NT2/D1 (cell line): ENCODE data around the gene ZACN.

ENCODE experiments used
- DNase-seq: peaks from one replicate; pipeline ENCODE4 v3.0.0-alpha.2; 2011; ENCODE audit warnings: low read depth, low spot score
- H3K27me3 ChIP-seq: 2 replicates; pipeline ENCODE4 v1.6.0; 2011; ENCODE audit warnings: mild to moderate bottlenecking; ENCODE audit not compliant: insufficient read length, insufficient read depth
- H3K36me3 ChIP-seq: 2 replicates; pipeline ENCODE4 v1.6.1; 2011; ENCODE audit warnings: mild to moderate bottlenecking, low read length, mixed read lengths; ENCODE audit not compliant: insufficient read depth, insufficient read length
- H3K4me1 ChIP-seq: 2 replicates; pipeline ENCODE4 v1.5.1; 2011; ENCODE audit not compliant: insufficient read depth, insufficient read length
- H3K4me3 ChIP-seq: 2 replicates; pipeline ENCODE4 v1.5.1; 2011; ENCODE audit warnings: low read depth; ENCODE audit not compliant: insufficient read length
- H3K9ac ChIP-seq: 2 replicates; pipeline ENCODE4 v1.6.0; 2011; ENCODE audit warnings: low read depth; ENCODE audit not compliant: insufficient read length
- H3K9me3 ChIP-seq: 2 replicates; pipeline ENCODE4 v1.5.1; 2011; ENCODE audit warnings: mild to moderate bottlenecking, low read length; ENCODE audit not compliant: insufficient read depth
- SUZ12 ChIP-seq: IDR thresholded peaks from 2 replicates; pipeline ENCODE4 v1.6.1; 2011; ENCODE audit not compliant: insufficient read length, insufficient read depth; ENCODE audit errors: extremely low read depth
- YY1 ChIP-seq: IDR thresholded peaks from 2 replicates; pipeline ENCODE4 v1.6.1; 2011; ENCODE audit not compliant: insufficient read length, insufficient read depth
- ZNF274 ChIP-seq: IDR thresholded peaks from 2 replicates; pipeline ENCODE4 v1.6.1; 2011; ENCODE audit warnings: mild to moderate bottlenecking, low read depth, low read length

ZACN gene

DNA sequence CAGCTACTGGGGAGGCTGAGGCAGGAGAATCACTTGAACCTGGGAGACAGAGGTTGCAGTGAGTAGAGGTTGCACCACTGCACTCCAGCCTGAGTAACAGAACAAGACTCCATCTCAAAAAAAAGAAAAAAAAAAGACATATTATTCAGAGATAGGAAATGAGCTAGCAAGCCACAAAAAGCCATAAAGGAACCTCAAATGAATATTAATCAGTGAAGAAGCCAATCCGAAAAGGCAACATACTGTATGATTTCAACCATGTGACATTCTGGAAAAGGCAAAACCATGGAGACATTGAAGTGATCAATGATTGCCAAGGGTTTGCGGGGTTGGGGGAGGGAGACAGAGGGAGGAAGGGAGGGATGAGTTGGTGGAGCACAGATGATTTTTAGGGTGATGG, 33.0 kb downstream of the ZACN start:
- Histone ChIP-seq H3K36me3 (no peaks in the 10 kb centered on the region), H3K27me3 (no peaks in the 10 kb centered on the region), H3K9me3 (no peaks in the 10 kb centered on the region; the same call in 1 of the 2 replicates), H3K9ac (no peak overlapping the region), H3K4me1 (no peaks in the 10 kb centered on the region), H3K4me3 (no peak overlapping the region)
- no peak for TF ChIP-seq SUZ12
- TF ChIP-seq YY1 = no peak
- no peak for TF ChIP-seq ZNF274
- DNase-seq = no peak

GRCh38 chr17:76115138-76115754, 36.3 kb downstream of the ZACN start:
- peaks cover 9% of the 10 kb centered on the region for H3K4me1 ChIP-seq
- H3K9me3 ChIP-seq = no peaks in the 10 kb centered on the region; the same call in 1 of the 2 replicates
- DNase-seq = no peak
- no peaks in the 10 kb centered on the region for H3K27me3 ChIP-seq
- no peak overlapping the region for H3K9ac ChIP-seq
- no peaks in the 10 kb centered on the region for H3K36me3 ChIP-seq
- H3K4me3 ChIP-seq = no peak overlapping the region
- TF ChIP-seq SUZ12 = no peak
- no peak for TF ChIP-seq YY1
- TF ChIP-seq ZNF274 = no peak

DNA sequence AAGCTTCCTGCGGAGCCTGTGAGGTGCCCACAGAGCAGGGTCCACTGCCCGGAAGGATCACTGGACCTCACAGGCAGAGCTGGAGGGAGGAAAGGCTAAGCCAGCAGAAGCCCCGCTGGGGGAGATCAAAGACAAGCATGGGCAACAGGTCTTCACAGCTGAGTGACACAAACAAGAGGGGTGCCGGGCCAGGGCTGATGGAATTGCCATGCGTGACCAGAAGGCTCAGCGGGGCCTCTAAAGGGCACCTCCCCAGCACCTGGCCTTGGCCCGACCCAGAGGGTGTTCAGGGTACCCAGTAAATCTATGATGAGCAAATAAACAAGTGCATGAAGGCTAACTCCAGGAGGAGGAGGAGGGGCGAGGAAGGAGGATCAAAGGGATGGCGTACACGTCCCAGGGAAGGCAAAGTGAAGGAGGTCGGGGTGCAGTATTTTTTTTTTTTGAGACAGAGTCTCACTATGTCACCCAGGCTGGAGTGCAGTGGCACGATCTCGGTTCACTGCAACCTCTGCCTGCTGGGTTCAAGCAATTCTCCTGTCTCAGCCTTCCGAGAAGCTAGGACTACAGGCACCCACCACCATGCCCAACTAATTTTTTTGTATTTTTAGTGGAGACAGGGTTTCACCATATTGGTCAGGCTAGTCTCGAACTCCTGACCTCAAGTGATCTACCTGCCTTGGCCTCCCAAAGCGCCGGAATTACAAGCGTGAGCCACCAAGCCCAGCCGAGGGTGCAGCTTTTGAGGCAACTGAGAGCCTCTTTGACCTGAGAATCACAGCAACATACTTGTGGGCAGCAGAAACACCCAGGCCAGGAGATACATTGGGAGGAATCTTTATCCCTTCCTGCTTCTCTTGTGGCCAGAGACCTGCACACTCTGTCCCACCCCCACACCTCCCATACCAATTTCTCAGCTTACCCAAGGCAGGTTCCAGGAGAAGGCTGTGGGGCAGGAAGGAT, 40.7 kb downstream of the ZACN start:
- TF ChIP-seq YY1 = no peak
- TF ChIP-seq ZNF274 = no peak
- no peak for TF ChIP-seq SUZ12
- H3K9me3 ChIP-seq = no peaks in the 10 kb centered on the region
- H3K4me1 ChIP-seq = peaks cover 27% of the 10 kb centered on the region
- no peaks in the 10 kb centered on the region for H3K36me3 ChIP-seq
- H3K9ac ChIP-seq = no peak overlapping the region
- DNase-seq = no peak
- H3K4me3 ChIP-seq = no peak overlapping the region
- peaks cover 11% of the 10 kb centered on the region for H3K27me3 ChIP-seq

- Histone ChIP-seq H3K27me3 (peaks cover 16% of the 10 kb centered on the region), H3K9me3 (no peaks in the 10 kb centered on the region), H3K36me3 (no peaks in the 10 kb centered on the region), H3K4me1 (peaks cover 27% of the 10 kb centered on the region), H3K4me3 (no peak overlapping the region), H3K9ac (no peak overlapping the region)
- TF ChIP-seq YY1 (no peak), SUZ12 (no peak), ZNF274 (no peak)
- DNase-seq = no peak
Measured at GRCh38 chr17:76120658-76121008, 41.7 kb downstream of the ZACN start.

- Histone ChIP-seq H3K27me3 (peaks cover 20% of the 10 kb centered on the region), H3K9ac (peak overlapping the region; percentile 53), H3K36me3 (no peaks in the 10 kb centered on the region), H3K4me3 (no peak overlapping the region), H3K9me3 (no peaks in the 10 kb centered on the region), H3K4me1 (peaks cover 27% of the 10 kb centered on the region)
- no peak for DNase-seq
- TF ChIP-seq YY1 (no peak), SUZ12 (no peak), ZNF274 (no peak)
Measured at GRCh38 chr17:76121932-76122430, 43.0 kb downstream of the ZACN start.

DNA sequence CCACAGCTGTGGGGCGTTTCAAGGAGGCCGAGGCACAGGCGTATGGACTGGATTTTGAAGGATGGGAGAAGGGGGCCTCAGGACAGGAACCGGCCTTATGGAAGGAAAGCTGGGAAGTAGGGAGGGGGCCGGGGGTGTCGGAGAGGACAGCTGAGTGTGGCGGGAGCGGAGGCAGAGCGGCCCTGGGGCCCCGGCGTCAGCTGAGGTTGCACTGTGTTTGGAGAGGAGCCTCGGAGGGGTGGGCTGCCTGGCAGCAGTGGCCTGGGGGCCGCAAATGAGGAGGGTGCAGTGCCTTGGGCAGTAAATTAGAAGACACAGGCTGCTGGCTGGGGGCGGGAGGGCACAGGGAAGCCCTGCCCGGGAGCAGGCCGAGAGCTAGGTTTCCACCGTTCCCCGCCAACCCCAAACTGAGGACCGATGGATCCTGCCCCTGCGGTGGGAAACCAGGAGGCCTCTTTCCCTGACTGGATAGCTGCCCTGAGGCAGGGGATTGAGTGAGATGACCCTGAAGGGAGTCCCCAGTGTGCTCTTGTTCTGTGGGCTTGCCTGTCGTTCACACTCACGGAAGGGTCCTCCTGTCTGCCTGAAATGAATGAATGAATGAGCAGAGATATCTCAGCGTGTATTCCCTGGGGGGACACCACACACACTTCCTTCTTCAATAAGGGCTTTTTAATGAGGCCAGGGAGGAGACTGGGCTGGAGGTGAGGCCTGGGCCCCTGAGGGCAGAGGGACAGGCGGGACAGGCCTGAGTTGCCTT, 43.6 kb downstream of the ZACN start:
- peaks cover 27% of the 10 kb centered on the region for H3K4me1 ChIP-seq
- peaks cover 23% of the 10 kb centered on the region for H3K27me3 ChIP-seq
- TF ChIP-seq ZNF274 (no peak), YY1 (no peak), SUZ12 (no peak)
- DNase-seq = no peak
- no peaks in the 10 kb centered on the region for H3K9me3 ChIP-seq
- no peak overlapping the region for H3K9ac ChIP-seq
- no peaks in the 10 kb centered on the region for H3K36me3 ChIP-seq
- H3K4me3 ChIP-seq = no peak overlapping the region

- no peak for DNase-seq
- peaks cover 23% of the 10 kb centered on the region for H3K27me3 ChIP-seq
- no peak overlapping the region for H3K9ac ChIP-seq
- no peaks in the 10 kb centered on the region for H3K36me3 ChIP-seq
- no peak overlapping the region for H3K4me3 ChIP-seq
- H3K4me1 ChIP-seq = peaks cover 27% of the 10 kb centered on the region
- TF ChIP-seq YY1 (no peak), SUZ12 (no peak), ZNF274 (no peak)
- no peaks in the 10 kb centered on the region for H3K9me3 ChIP-seq
Measured at GRCh38 chr17:76123191-76123499, 44.2 kb downstream of the ZACN start.
